Measurements from ENCODE around the gene ZNF215.
"Not testable (repeated sequence)": the region's sequence is repeated elsewhere in the genome, so short reads cannot be mapped to it uniquely, and the experiment has no call there.

Gene ZNF215
- long read RNA-seq, transcript ZNF215-201 (7 exons, 3,448 nt): major isoform, 7 of 19 reads
- long read RNA-seq, partial matches to known transcripts: 0 of 19 reads
- long read RNA-seq, other reads (novel, unspliced or antisense): 9 of 19 reads

DNA sequence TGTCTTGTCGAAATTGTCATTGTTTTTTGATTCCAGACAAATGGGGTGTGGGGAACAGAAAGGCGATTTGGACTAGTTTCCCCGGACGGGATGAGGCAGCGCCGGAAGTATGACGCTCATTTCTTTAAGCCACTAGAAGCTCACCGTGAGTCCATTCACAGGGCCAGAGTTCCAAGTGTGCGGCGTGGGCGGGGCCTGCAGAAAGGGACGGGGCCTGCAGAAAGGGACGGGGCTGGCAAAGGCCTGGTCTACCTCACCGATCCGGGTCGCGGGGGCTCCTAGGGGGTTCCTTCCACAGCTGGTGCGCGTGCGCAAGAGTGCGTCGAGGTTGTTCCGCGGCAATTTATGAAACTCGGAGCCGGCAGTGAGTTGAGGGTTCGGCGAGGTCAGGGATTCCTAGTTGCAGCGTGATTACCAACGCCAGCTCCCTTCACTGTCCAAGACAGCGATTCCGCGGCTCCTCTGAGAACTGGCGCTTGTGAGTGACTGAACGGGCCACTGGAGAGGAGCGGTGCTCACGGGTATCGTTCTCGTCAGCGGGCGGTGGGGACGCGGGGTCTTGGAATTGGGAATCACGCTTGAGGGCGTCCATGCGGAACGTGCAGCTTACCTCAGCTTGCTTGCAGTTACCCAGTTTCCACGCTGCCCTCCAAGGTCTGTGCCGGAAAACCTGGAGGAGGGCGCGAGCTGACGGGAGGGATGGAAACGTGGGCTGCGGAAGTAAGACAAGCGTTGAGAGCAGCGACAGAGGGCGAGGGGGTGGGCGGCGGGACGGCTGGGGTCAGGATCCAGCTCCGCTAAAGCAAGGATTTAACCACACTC lies at the start of gene ZNF215:
Gene ZNF215, plus strand, starts transcription at position 219 of the 822 bp plus-strand sequence. CDS start 5,847 bp downstream, outside the sequence.
- TF ChIP-seq, protein P1, sequence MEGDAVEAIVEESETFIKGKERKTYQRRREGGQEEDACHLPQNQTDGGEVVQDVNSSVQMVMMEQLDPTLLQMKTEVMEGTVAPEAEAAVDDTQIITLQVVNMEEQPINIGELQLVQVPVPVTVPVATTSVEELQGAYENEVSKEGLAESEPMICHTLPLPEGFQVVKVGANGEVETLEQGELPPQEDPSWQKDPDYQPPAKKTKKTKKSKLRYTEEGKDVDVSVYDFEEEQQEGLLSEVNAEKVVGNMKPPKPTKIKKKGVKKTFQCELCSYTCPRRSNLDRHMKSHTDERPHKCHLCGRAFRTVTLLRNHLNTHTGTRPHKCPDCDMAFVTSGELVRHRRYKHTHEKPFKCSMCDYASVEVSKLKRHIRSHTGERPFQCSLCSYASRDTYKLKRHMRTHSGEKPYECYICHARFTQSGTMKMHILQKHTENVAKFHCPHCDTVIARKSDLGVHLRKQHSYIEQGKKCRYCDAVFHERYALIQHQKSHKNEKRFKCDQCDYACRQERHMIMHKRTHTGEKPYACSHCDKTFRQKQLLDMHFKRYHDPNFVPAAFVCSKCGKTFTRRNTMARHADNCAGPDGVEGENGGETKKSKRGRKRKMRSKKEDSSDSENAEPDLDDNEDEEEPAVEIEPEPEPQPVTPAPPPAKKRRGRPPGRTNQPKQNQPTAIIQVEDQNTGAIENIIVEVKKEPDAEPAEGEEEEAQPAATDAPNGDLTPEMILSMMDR (IDR thresholded peaks at IDR 0.05; ENCODE audit: insufficient read depth, low read length): no peak
- TF ChIP-seq, protein P2, sequence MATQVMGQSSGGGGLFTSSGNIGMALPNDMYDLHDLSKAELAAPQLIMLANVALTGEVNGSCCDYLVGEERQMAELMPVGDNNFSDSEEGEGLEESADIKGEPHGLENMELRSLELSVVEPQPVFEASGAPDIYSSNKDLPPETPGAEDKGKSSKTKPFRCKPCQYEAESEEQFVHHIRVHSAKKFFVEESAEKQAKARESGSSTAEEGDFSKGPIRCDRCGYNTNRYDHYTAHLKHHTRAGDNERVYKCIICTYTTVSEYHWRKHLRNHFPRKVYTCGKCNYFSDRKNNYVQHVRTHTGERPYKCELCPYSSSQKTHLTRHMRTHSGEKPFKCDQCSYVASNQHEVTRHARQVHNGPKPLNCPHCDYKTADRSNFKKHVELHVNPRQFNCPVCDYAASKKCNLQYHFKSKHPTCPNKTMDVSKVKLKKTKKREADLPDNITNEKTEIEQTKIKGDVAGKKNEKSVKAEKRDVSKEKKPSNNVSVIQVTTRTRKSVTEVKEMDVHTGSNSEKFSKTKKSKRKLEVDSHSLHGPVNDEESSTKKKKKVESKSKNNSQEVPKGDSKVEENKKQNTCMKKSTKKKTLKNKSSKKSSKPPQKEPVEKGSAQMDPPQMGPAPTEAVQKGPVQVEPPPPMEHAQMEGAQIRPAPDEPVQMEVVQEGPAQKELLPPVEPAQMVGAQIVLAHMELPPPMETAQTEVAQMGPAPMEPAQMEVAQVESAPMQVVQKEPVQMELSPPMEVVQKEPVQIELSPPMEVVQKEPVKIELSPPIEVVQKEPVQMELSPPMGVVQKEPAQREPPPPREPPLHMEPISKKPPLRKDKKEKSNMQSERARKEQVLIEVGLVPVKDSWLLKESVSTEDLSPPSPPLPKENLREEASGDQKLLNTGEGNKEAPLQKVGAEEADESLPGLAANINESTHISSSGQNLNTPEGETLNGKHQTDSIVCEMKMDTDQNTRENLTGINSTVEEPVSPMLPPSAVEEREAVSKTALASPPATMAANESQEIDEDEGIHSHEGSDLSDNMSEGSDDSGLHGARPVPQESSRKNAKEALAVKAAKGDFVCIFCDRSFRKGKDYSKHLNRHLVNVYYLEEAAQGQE (IDR thresholded peaks at IDR 0.05; ENCODE audit: insufficient replicate concordance, low read depth): peak; percentile 9
- TF ChIP-seq GABPA (IDR thresholded peaks at IDR 0.05; ENCODE audit: low read depth): peak; percentile 57
- 0 out of 2 replicates have a peak, but pooled peaks have one; percentile 19 for TF ChIP-seq POLR2AphosphoS5 (IDR thresholded peaks at IDR 0.05; ENCODE audit: low read depth)
- H3K4me3 ChIP-seq (replicated peaks; ENCODE audit: insufficient read depth, low read length): peak within 1 kb of the TSS; percentile 59
- DNase-seq (ENCODE audit: low read depth in 1 of 2, low spot score in 1 of 2): peak; percentile 44 to 62
- H3K27ac ChIP-seq (replicated peaks): peak within 1 kb of the TSS; percentile 66
- H3K27me3 ChIP-seq (ENCODE audit: insufficient read depth, poor library complexity, severe bottlenecking): no peaks in the 10 kb centered on the region

DNA sequence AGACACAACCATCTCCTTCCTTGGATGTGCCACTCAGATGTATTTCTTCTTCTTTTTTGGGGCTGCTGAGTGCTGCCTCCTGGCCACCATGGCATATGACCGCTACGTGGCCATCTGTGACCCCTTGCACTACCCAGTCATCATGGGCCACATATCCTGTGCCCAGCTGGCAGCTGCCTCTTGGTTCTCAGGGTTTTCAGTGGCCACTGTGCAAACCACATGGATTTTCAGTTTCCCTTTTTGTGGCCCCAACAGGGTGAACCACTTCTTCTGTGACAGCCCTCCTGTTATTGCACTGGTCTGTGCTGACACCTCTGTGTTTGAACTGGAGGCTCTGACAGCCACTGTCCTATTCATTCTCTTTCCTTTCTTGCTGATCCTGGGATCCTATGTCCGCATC lies 49.3 kb upstream of the ZNF215 start:
- DNase-seq (ENCODE audit: low read depth in 1 of 2, low spot score in 1 of 2): no peak
- H3K4me3 ChIP-seq (replicated peaks; ENCODE audit: insufficient read depth, low read length): no peak overlapping the region
- no peak for TF ChIP-seq POLR2AphosphoS5 (IDR thresholded peaks at IDR 0.05; ENCODE audit: low read depth)
- TF ChIP-seq GABPA (IDR thresholded peaks at IDR 0.05; ENCODE audit: low read depth): no peak
- no peak for TF ChIP-seq SPI1 (IDR thresholded peaks at IDR 0.05; ENCODE audit: borderline replicate concordance, low read depth)
- TF ChIP-seq, protein P1 (IDR thresholded peaks at IDR 0.05; ENCODE audit: insufficient read depth, low read length): no peak
- TF ChIP-seq, protein P2 (IDR thresholded peaks at IDR 0.05; ENCODE audit: insufficient replicate concordance, low read depth): no peak
- H3K27ac ChIP-seq (replicated peaks): no peak overlapping the region
- no peaks in the 10 kb centered on the region for H3K27me3 ChIP-seq (ENCODE audit: insufficient read depth, poor library complexity, severe bottlenecking)

DNA sequence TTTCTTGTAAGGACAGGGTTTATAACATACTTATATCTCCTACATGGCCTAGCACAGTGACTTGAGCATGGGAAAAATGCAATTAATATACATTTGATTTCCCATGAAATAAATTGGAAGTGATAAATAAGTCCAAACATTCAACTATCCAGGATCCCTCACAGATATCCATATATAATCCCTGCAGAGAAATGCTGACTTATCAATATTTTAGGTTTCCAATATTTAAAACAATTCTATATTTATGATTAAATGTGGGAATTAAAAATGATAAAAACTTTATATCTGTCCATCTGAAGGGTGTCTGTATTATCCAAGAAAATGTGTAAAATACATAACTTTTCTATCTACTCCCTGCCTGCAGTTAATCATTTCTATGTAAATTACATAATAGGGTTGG lies 43.5 kb upstream of the ZNF215 start:
- no peaks in the 10 kb centered on the region for H3K27me3 ChIP-seq (ENCODE audit: insufficient read depth, poor library complexity, severe bottlenecking)
- no peak overlapping the region for H3K4me3 ChIP-seq (replicated peaks; ENCODE audit: insufficient read depth, low read length)
- H3K27ac ChIP-seq (replicated peaks): no peak overlapping the region
- DNase-seq (ENCODE audit: low read depth in 1 of 2, low spot score in 1 of 2): no peak
- TF ChIP-seq GABPA (IDR thresholded peaks at IDR 0.05; ENCODE audit: low read depth) (no peak), POLR2AphosphoS5 (IDR thresholded peaks at IDR 0.05; ENCODE audit: low read depth) (no peak), SPI1 (IDR thresholded peaks at IDR 0.05; ENCODE audit: borderline replicate concordance, low read depth) (no peak)
- TF ChIP-seq, protein P1 (IDR thresholded peaks at IDR 0.05; ENCODE audit: insufficient read depth, low read length): no peak
- TF ChIP-seq, protein P2 (IDR thresholded peaks at IDR 0.05; ENCODE audit: insufficient replicate concordance, low read depth): no peak

DNA sequence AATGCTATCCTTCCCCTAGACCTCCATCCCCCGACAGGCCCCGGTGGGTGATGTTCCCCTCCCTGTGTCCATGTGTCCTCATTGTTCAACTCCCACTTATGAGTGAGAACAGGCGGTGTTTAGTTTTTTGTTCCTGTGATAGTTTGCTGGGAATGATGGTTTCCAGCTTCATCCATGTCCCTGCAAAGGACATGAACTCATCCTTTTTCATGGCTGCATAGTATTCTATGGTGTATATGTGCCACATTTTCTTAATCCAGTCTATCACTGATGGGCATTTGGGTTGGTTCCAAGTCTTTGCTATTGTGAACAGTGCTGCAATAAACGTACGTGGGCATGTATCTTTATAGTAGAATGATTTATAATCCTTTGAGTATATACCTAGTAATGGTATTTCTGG lies 38.5 kb upstream of the ZNF215 start:
- DNase-seq (ENCODE audit: low read depth in 1 of 2, low spot score in 1 of 2); H3K27me3 ChIP-seq (ENCODE audit: insufficient read depth, poor library complexity, severe bottlenecking); H3K4me3 ChIP-seq (replicated peaks; ENCODE audit: insufficient read depth, low read length): not testable (repeated sequence)

More for the DNA sequence above, 38.5 kb upstream of the ZNF215 start:
- not testable (repeated sequence) for H3K27ac ChIP-seq (replicated peaks)
